ENCODE measurements around the gene CDT1.

CDT1 gene

DNA sequence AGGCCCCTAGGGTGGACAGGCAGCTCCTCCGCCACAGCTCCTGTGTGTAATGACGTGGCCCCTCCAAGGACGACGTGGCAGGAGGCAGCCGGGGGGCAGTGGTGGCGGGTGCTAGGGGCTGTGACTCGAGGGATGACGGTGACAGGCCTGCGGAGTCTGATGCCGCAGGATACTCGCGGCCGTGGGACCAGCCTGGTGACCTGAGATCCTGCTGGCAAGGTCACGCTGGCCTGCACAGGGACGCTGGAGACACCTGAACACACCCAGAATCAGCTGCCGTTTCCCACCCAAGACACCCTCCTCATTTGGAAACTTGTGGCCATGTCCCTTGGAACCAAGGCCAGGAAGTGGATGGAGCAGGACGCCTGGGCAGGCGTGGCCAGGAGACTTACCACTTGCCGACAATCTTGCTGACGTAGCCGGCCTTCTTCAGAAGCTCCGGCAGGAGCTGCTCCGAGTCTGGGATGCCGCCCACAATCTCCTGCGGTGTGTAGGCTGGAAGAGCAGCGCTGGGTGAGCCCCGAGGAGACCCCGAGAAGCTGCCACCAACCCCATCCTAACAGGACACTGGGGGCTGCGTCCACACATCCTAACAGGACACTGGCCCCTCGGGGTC lies 37.1 kb downstream of the CDT1 start:
- no peak for DNase-seq

DNA sequence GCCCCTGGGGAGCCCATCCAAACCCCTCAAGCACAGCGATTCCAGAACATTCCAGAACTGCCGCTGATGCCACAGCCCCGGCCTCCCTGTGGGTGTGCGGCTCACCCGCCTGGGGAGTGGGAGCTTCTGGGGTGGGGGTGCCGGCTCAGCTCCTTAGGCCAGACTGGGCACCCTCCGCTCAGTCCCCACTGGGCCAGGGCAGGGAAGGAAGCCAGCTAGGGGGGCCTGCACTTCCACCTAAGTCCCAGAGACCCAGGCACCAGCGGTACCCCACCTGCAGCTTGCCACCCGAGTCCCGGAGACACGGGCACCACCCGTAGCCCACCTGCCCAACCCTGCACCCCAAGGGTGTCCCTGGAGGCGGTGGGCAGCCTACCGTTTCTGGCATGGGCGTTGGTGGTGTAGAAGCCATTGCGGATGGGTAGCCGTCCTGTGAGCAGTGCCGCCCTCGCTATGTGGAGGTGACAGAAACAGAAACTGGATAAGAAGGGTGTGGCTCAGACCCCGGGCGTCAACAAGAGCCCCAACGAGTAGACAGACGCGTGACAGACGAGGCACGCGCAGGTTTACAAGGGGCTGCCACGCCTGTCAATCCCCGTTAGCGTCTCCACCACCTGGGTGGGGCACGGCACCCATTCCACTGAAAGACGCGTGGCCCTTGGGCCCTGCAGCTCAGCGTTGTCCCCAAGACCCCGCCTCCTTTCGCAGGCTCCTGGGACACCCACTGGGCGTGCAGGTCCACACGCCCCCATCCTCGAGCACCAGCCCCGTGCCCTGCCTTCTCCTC lies 38.1 kb downstream of the CDT1 start:
- no peak for DNase-seq

- DNase-seq = no peak
Measured at GRCh38 chr16:88842308-88842756, 38.7 kb downstream of the CDT1 start.

DNA sequence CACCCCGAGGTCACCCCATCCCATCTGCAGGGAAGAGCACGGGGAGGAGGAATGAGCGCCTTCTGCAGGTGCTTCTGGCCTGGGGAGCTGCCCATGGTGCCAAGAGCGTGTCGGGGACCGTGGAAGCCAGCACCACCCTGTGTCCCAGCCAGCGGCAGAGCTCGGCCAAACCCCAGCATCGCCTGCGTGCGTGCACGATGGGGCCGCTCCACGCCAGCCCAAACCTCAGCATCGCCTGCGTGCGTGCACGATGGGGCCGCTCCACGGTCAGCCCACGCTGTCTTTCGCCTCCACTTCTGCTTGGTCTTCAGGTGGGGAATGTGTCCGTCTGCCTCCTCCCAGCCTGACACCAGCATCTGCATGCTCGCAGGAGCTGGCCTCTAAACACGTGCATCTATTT lies 39.2 kb downstream of the CDT1 start:
- no peak for DNase-seq

- no peak for DNase-seq
Measured at GRCh38 chr16:88843256-88843655, 39.7 kb downstream of the CDT1 start.

DNA sequence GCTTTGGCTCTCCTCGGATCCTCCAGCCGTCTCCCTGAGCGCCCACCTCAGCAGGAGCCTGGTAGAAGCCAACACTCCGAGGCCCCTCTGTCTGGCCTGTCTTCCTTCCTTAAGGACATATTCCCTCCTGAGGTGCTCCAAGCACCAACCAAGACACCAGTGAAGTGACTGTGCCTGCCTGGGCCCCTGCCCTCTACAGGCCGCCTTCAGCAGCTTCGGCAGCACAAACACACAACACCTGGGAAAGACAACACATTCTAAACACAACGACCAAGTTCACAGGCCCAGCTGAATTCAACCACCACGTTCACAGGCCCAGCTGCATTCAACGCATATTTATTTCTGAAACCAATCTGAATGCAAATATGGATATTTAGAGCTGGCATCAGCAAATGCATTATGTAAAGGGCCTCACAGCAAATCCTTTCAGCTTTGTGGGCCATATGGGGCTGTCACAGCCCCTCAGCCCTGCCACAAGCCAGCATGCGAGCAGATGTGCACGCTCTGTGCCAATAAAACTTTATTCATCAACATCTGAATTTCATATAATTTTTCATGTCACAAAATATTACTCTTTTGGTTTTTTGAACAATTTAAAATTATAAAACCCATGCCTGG lies 40.9 kb downstream of the CDT1 start:
- DNase-seq = no peak

GRCh38 chr16:88846088-88846487 lies 42.5 kb downstream of the CDT1 start:
- DNase-seq = no peak

DNA sequence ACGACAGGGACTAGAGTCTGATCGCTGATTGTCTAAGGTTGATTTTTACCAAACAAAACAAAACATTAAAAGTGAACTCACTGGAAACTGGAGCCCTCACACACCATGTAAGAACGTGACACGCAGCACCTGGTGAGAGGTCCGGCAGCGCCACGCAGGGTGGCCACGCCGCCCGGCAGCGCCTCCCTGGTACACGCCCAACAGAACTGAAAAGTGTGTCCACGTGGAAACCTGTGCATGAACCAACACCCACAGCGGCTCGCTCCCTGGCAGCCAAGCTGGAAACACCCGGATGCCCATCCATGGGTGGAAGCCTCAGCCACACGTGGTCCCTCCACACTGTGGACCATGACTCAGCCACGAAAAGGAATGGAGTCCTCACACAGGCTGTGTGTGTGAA lies 44.1 kb downstream of the CDT1 start:
- DNase-seq = no peak

GRCh38 chr16:88848557-88848956 lies 45.0 kb downstream of the CDT1 start:
- DNase-seq = no peak

DNA sequence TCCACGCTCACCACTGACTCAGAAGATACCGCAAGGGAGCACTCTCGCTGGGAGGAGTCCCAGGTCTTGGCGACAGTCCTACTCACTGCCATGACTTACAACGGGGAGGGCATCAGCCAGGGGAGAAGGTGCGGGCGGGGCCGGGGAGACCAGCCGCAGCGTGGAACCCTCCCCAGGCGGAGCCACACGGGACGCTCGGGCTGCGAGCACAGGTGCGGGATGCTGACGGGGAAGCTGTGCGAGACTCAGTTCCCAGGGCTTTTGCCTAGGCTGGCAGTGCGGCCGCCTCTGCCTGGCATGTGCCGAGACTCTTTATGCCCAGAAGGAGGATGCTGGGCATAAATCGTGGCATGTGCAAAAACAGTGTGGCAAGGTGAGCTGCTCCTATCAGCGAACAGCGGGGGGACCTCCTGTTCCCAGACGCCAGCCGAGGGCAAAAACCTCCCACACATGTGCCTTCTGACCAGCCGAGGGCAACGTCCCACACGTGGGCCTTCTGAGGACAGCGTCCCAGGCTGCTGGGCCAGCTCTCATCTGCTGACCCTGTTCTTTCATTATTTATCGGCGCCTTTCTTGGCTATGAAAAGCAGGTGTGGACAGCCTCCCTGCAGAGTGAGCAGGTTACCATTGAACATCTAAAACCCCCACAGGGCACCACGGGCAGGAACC lies 47.1 kb downstream of the CDT1 start:
- DNase-seq = no peak

DNA sequence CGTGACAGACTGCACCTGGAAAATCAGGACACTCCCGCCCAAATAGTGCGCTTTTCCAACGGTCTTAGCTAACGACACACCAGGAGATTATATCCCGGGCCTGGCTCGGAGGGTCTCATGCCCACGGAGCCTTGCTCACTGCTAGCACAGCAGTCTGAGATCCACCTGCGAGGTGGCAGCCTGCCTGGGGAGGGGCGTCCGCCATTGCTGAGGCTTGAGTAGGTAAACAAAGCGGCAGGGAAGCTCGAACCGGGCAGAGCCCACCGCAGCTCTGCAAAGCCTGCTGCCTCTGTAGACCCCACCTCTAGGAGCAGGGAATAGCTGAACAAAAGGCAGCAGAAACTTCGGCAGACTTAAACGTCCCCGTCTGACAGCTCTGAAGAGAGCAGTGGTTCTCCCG lies 48.0 kb downstream of the CDT1 start:
- DNase-seq = no peak

GRCh38 chr16:88853325-88853941 lies 49.8 kb downstream of the CDT1 start:
- no peak for DNase-seq

- DNase-seq = no peak
Measured at GRCh38 chr16:88854306-88855111, 50.9 kb downstream of the CDT1 start.

GRCh38 chr16:88855176-88855575 lies 51.6 kb downstream of the CDT1 start:
- no peak for DNase-seq

GRCh38 chr16:88855736-88856121 lies 52.1 kb downstream of the CDT1 start:
- DNase-seq = no peak

DNA sequence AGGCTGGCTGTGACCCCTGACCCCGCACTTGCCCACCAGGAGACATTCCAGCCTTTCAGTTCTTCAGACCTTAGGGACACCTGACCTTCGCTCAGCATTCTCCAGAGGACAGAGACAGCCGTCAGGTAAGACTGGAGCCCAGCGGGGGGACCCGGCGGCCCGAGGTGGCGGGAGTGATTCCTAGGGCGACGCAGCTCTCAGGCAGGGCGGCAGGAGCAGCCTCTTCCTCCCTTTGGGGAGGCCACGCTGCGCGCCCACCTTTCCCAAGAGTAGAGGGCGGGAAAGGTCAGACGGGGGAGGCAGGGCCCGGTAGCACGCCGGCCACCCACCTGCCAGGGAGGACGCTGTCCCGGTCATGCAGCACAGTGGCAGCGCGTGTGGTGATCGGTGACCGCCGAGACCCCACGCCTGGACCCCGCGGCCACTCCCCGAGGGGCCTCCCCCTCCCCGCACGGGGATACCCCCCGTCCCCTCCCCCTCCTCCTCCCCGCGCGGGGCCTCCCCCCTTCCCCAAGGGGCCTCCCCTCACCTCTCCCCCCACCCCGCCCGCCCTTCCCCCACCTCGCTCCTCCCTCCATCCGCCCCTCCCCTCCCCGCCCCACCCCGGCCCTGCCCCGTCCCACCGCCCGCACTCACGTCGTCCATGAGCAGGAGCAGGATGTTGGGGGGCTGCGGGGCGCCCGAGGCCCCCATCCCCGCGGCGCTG lies 52.7 kb downstream of the CDT1 start:
- no peak for DNase-seq

DNA sequence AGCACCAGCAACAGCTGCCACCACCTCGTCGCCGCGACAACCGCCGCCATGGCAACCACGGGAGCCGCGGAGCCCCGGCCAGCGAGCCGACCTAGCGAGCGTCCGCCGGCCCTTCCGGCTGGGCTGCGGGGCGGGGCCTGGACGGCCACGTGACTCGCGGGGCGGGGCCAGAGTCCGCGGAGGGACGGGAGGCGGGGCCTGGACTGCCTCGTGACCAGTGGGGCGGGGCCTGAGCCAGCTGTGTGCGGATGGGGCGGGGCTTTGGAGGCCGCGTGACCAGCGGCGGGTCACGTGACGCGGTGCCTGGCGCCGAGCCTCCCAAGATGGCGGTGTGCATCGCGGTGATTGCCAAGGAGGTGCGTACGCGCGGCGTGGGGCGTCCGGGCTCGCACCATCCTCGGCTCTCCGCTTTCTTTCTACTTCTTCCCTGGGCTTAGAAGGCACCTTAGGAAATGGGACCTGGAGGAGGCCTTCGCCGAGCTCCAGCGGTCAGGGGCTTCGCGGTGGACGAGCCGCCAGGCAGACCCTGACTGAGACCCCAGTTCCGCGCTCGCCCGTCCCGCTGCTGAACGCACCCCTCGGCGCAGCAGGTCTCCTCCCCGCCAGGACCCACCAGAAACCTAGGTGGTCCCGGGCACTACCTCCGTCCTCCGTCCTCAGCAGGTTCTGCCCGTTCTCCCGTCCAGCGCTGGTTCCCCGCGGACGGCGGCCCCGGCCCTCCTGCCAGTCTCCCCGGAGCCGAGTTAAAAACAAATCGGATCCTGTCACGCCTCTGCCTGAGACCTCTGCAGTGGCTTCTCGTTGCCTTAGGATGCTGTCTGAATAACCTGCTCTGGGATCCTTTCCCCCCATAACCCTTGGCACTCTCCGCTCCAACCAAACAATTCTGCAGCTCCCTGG lies 53.5 kb downstream of the CDT1 start, which contains the start of the genes GALNS and TRAPPC2L:
TSS of gene GALNS (minus strand) at position 120 of the 900 bp plus-strand sequence. CDS start at position 50, 70 bp downstream.
TSS of gene TRAPPC2L (plus strand) at position 300 of the 900 bp plus-strand sequence. CDS start at position 324, 24 bp downstream.
- DNase-seq = peak; percentile 97

GRCh38 chr16:88857728-88858339 lies 54.2 kb downstream of the CDT1 start:
- no peak for DNase-seq

Data from activated gamma-delta T cell (primary cell).